K562 (cell line): ENCODE measurements around the gene NDUFA13. TPM values are rescaled to one million over a fixed set of nuclear protein-coding genes. Genes with fewer than 3 reads are reported as not detected.
A peak's percentile ranks its signal among the peaks of the same experiment; 100 is the strongest.

ENCODE experiments used
- ATF1 ChIP-seq, 2 experiments: fragments of 450-650 bp in 1 of 2; IDR thresholded peaks; 2 replicates each; pipeline ENCODE4 v1.6.1; 2016; ENCODE audit warnings: missing compliant biosample characterization in 1 of 2, missing genetic modification characterization in 1 of 2
- C11orf30 ChIP-seq: fragments of 450-650 bp; IDR thresholded peaks from 2 replicates; pipeline ENCODE4 v1.6.1; 2016; ENCODE audit warnings: low read depth, mild to moderate bottlenecking
- CBX1 ChIP-seq: sonication (generic); IDR thresholded peaks from 2 replicates; pipeline ENCODE4 v1.6.1; 2016; ENCODE audit warnings: antibody characterized with exemption, low read depth, mild to moderate bottlenecking
- EHMT2 ChIP-seq: fragments of 450-650 bp; IDR thresholded peaks from 2 replicates; pipeline ENCODE4 v1.6.1; 2018; ENCODE audit warnings: antibody characterized with exemption
- ELF2 ChIP-seq: fragments of 250-450 bp; sonication (Bioruptor Pico); IDR thresholded peaks from 2 replicates; pipeline ENCODE4 v1.5.0; 2021; ENCODE audit warnings: mild to moderate bottlenecking
- FOXA3 ChIP-seq, 2 experiments: fragments of 450-650 bp in 1 of 2; sonication (generic) in 1 of 2; formaldehyde crosslinking; IDR thresholded peaks in 1 of 2; conservative IDR thresholded peaks in 1 of 2; 2 replicates each; pipeline versions ENCODE4 v1.4.0 to v1.8.0; 2020 to 2022; ENCODE audit warnings: mild to moderate bottlenecking in 2 of 2, missing genetic modification reagents in 1 of 2
- GABPA ChIP-seq: fragments of 200-800 bp; sonication (Bioruptor generic); conservative IDR thresholded peaks from 2 replicates; pipeline ENCODE4 v1.6.1; 2016; ENCODE audit warnings: low read depth, missing genetic modification characterization, missing compliant biosample characterization
- HDAC1 ChIP-seq, 2 experiments: fragments of 450-650 bp; IDR thresholded peaks; 2 replicates each; pipeline ENCODE4 v1.6.1; 2016 to 2017; ENCODE audit warnings: inconsistent platforms in 1 of 2, mild to moderate bottlenecking in 1 of 2, moderate library complexity in 1 of 2
- HDAC3 ChIP-seq: fragments of 450-650 bp; IDR thresholded peaks from 2 replicates; pipeline ENCODE4 v1.6.1; 2018; ENCODE audit warnings: borderline replicate concordance, mild to moderate bottlenecking, moderate library complexity; ENCODE audit not compliant: partially characterized antibody
- NCOA4 ChIP-seq: fragments of 450-650 bp; IDR thresholded peaks from 2 replicates; pipeline ENCODE4 v1.6.1; 2018; ENCODE audit warnings: mild to moderate bottlenecking; ENCODE audit not compliant: partially characterized antibody
- NR4A1 ChIP-seq, 2 experiments: fragments of 250-450 bp in 1 of 2; fragments of 450-650 bp in 1 of 2; sonication (Bioruptor Pico) in 1 of 2; IDR thresholded peaks; 2 replicates each; pipeline versions ENCODE4 v1.4.0 to v1.6.1; 2016 to 2020; ENCODE audit warnings: mild to moderate bottlenecking in 2 of 2, missing compliant biosample characterization in 1 of 2, missing genetic modification characterization in 1 of 2, moderate library complexity in 1 of 2
- ZFX ChIP-seq: sonication (generic); formaldehyde crosslinking; IDR thresholded peaks from 2 replicates; pipeline ENCODE4 v1.8.0; 2022; ENCODE audit warnings: mild to moderate bottlenecking, missing genetic modification reagents, moderate library complexity
- ZNF57 ChIP-seq: fragments of 450-650 bp; formaldehyde crosslinking; IDR thresholded peaks from 2 replicates; pipeline ENCODE4 v1.4.0; 2020; ENCODE audit warnings: mild to moderate bottlenecking, moderate library complexity
- polyA plus RNA-seq, 8 experiments: library from polyadenylated mRNA; depleted of rRNA in 4 of 8; stranded (reverse) in 5 of 8; unstranded in 3 of 8; fragments of >200 nt; fragmentation: Nextera tagmentation in 2 of 8; fragmentation: Illumina TruSeq in 1 of 8; extraction: Ambion mirVana in 2 of 8; extraction: Trizol in 1 of 8; gene quantifications; 2 replicates each; pipeline versions ENCODE4 v1.2.1 to v1.2.3, GENCODE V29; 2011 to 2014; ENCODE audit warnings: inconsistent platforms in 1 of 8, missing spikeins in 1 of 8
- total RNA-seq, 7 experiments: library from RNA; depleted of rRNA in 6 of 7; stranded (reverse); fragments of >200 nt in 6 of 7; fragmentation: Illumina TruSeq in 2 of 7; extraction: Trizol in 2 of 7; gene quantifications; 2 replicates each; pipeline versions ENCODE4 v1.2.1 to v1.2.3, GENCODE V29; 2011 to 2021; ENCODE audit warnings: low replicate concordance in 1 of 7
- TF ChIP-seq, protein P1 (sequence below), 2 experiments: fragments of 450-650 bp; conservative IDR thresholded peaks; 2 replicates each; pipeline ENCODE4 v1.6.1; 2017; ENCODE audit warnings: mild to moderate bottlenecking in 2 of 2, moderate library complexity in 2 of 2
- TF ChIP-seq, protein P2 (sequence below): sonication (generic); formaldehyde crosslinking; IDR thresholded peaks from 2 replicates; pipeline ENCODE4 v1.8.1; 2022; ENCODE audit warnings: missing genetic modification reagents
- TF ChIP-seq, protein P3 (sequence below): fragments of 250-450 bp; sonication (Bioruptor Pico); IDR thresholded peaks from 2 replicates; pipeline ENCODE4 v1.8.0; 2021; ENCODE audit warnings: moderate library complexity, mild to moderate bottlenecking, inconsistent platforms

The NDUFA13 gene
- total and polyA plus RNA-seq, 9 of the 15 experiments (the other 6 are each of a cell fraction or from before 2014, with no cell fraction given), result 146 to 596 (median 429) TPM

DNA sequence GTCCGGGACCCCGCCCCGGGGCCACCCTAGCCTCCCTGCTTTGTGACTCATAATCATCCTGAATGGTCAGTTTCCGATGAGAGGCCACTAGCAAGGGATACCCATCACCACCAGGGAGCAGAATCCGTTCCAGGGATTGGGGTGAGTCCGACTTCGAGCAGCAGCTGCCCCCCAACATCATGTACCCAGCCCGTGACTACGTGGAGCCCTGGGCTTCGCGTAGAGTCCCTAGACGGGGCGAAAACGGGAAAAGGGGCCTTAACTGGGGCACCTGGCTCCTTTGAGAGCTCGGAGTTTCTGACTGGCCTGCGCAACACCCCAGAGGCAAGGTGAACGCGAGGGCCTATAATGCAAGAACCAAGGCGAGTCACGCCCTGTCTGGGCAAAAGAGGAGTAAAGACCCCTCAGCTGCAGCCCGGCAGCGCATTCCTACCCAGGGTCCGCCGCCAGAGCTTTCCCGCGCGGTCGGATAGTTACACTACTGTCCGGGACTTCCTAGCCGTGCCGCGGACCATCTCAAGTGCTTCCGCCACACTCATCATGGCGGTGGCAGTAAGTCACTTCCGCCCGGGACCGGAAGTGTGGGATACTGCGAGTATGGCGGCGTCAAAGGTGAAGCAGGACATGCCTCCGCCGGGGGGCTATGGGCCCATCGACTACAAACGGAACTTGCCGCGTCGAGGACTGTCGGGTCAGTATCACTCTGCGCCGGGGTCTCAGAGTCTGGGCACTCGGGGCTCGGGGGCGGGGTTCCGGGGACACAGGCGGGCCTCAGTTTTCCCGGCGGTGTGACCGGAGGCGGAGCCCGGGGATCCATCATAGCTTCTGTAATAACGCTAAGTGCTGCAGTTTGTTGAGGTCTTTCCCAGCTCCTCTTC, at the start of gene NDUFA13 (continued):
- TF ChIP-seq FOXA3 (CRISPR knock-in tag; conservative IDR thresholded peaks at IDR 0.05 in 1 of 2, IDR thresholded peaks at IDR 0.05 in 1 of 2) (no peak), ELF2 (peak; percentile 99), NR4A1 (CRISPR knock-in tag; IDR thresholded peaks at IDR 0.05) (no peak), NR4A1 (tag; IDR thresholded peaks at IDR 0.05) (0 out of 2 replicates have a peak, but pooled peaks have one; percentile 32), ZFX (peak; percentile 90), NCOA4 (no peak), EHMT2 (no peak), GABPA (tag) (peak; percentile 99), ZNF57 (CRISPR knock-in tag) (no peak), HDAC3 (no peak), HDAC1 (IDR thresholded peaks at IDR 0.05) (peak in 1 of 2 experiments; percentile 76; a peak in 2 of 4 replicates), CBX1 (peak; percentile 69; the same call in 1 of the 2 replicates), C11orf30 (peak; percentile 70), ATF1 (CRISPR knock-in tag; IDR thresholded peaks at IDR 0.05) (no peak), ATF1 (tag; IDR thresholded peaks at IDR 0.05) (peak; percentile 88)
- TF ChIP-seq, protein P1, sequence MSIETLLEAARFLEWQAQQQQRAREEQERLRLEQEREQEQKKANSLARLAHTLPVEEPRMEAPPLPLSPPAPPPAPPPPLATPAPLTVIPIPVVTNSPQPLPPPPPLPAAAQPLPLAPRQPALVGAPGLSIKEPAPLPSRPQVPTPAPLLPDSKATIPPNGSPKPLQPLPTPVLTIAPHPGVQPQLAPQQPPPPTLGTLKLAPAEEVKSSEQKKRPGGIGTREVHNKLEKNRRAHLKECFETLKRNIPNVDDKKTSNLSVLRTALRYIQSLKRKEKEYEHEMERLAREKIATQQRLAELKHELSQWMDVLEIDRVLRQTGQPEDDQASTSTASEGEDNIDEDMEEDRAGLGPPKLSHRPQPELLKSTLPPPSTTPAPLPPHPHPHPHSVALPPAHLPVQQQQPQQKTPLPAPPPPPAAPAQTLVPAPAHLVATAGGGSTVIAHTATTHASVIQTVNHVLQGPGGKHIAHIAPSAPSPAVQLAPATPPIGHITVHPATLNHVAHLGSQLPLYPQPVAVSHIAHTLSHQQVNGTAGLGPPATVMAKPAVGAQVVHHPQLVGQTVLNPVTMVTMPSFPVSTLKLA (conservative IDR thresholded peaks at IDR 0.05), result peak; percentile 72 to 86
- TF ChIP-seq, protein P2, sequence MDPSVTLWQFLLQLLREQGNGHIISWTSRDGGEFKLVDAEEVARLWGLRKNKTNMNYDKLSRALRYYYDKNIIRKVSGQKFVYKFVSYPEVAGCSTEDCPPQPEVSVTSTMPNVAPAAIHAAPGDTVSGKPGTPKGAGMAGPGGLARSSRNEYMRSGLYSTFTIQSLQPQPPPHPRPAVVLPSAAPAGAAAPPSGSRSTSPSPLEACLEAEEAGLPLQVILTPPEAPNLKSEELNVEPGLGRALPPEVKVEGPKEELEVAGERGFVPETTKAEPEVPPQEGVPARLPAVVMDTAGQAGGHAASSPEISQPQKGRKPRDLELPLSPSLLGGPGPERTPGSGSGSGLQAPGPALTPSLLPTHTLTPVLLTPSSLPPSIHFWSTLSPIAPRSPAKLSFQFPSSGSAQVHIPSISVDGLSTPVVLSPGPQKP (CRISPR knock-in tag), result peak; percentile 95
- TF ChIP-seq, protein P3, sequence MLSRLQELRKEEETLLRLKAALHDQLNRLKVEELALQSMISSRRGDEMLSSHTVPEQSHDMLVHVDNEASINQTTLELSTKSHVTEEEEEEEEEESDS (CRISPR knock-in tag), result no peak
